Type B pancreatic cell (in vitro differentiated cells): ENCODE results near the gene FLAD1. TPM values are rescaled to one million over a fixed set of nuclear protein-coding genes. Genes with fewer than 3 reads are reported as not detected.

ENCODE experiments used
- DNase-seq: peaks from one replicate; pipeline ENCODE4 v3.0.0; 2021; ENCODE audit warnings: mixed read lengths; ENCODE audit not compliant: unreplicated experiment; ENCODE audit errors: extremely low spot score
- H3K27ac Mint-ChIP-seq: 2 replicates; pipeline ENCODE4 v1.8.0; 2021; ENCODE audit warnings: mild to moderate bottlenecking, mixed read lengths
- H3K27me3 Mint-ChIP-seq: 2 replicates; pipeline ENCODE4 v1.8.0; 2021; ENCODE audit warnings: mixed read lengths
- H3K36me3 Mint-ChIP-seq: 2 replicates; pipeline ENCODE4 v1.8.0; 2021; ENCODE audit warnings: mixed read lengths
- H3K4me1 Mint-ChIP-seq: one replicate; pipeline ENCODE4 v1.8.0; 2021; ENCODE audit warnings: mixed read lengths; ENCODE audit not compliant: unreplicated experiment
- H3K4me3 Mint-ChIP-seq: 2 replicates; pipeline ENCODE4 v1.8.0; 2021; ENCODE audit warnings: mild to moderate bottlenecking, mixed read lengths
- H3K9me3 Mint-ChIP-seq: 2 replicates; pipeline ENCODE4 v1.8.0; 2021; ENCODE audit warnings: mixed read lengths
- CTCF ChIP-seq: fragments of 200-600 bp; sonication (generic); conservative IDR thresholded peaks from 2 replicates; pipeline ENCODE4 v1.5.0; 2021; ENCODE audit warnings: antibody characterized with exemption, mild to moderate bottlenecking
- total RNA-seq: library from RNA; stranded (reverse); gene quantifications from 2 replicates; pipeline ENCODE4 v1.2.1, GENCODE V29; 2021; ENCODE audit warnings: low replicate concordance

Gene FLAD1
- total RNA-seq, 1 donor from 2014 or later, result 59.0 TPM

- Mint-ChIP-seq H3K27ac (peak overlapping the region; percentile 95), H3K9me3 (no peaks in the 10 kb centered on the region), H3K4me3 (peak overlapping the region; percentile 89), H3K27me3 (no peaks in the 10 kb centered on the region), H3K4me1 (peaks cover 39% of the 10 kb centered on the region), H3K36me3 (peaks cover 7% of the 10 kb centered on the region)
- no peak for TF ChIP-seq CTCF
- DNase-seq, result no peak
Measured at GRCh38 chr1:154971341-154971998, 11.7 kb upstream of the FLAD1 start.

- DNase-seq, result no peak
- Mint-ChIP-seq H3K27me3 (no peaks in the 10 kb centered on the region), H3K4me1 (peaks cover 43% of the 10 kb centered on the region), H3K4me3 (peak overlapping the region; percentile 83), H3K36me3 (peaks cover 7% of the 10 kb centered on the region), H3K9me3 (no peaks in the 10 kb centered on the region), H3K27ac (no peak overlapping the region)
- TF ChIP-seq CTCF, result no peak
Measured at GRCh38 chr1:154972213-154972516, 11.0 kb upstream of the FLAD1 start.

GRCh38 chr1:154972517-154973343, 10.4 kb upstream of the FLAD1 start:
- Mint-ChIP-seq H3K9me3 (no peaks in the 10 kb centered on the region), H3K36me3 (peaks cover 7% of the 10 kb centered on the region), H3K4me1 (peaks cover 42% of the 10 kb centered on the region), H3K27ac (no peak overlapping the region), H3K27me3 (no peaks in the 10 kb centered on the region), H3K4me3 (peak overlapping the region; percentile 83)
- TF ChIP-seq CTCF, result no peak
- DNase-seq, result no peak

GRCh38 chr1:154973344-154974101, 9.6 kb upstream of the FLAD1 start:
- Mint-ChIP-seq H3K27ac (no peak overlapping the region), H3K9me3 (no peaks in the 10 kb centered on the region), H3K4me3 (peak overlapping the region; percentile 83), H3K4me1 (peaks cover 37% of the 10 kb centered on the region), H3K36me3 (peaks cover 3% of the 10 kb centered on the region), H3K27me3 (no peaks in the 10 kb centered on the region)
- DNase-seq, result peak; percentile 94
- TF ChIP-seq CTCF, result peak; percentile 35

- no peak within 1 kb of the TSS for H3K4me3 Mint-ChIP-seq
- H3K9me3 Mint-ChIP-seq, result no peaks in the 10 kb centered on the region
- no peaks in the 10 kb centered on the region for H3K27me3 Mint-ChIP-seq
- peak; percentile 96 for DNase-seq
- H3K36me3 Mint-ChIP-seq, result peaks cover under 1% of the 10 kb centered on the region
- H3K4me1 Mint-ChIP-seq, result peaks cover 33% of the 10 kb centered on the region
- TF ChIP-seq CTCF, result no peak
- no peak within 1 kb of the TSS for H3K27ac Mint-ChIP-seq
Measured at GRCh38 chr1:154974102-154974807, 8.9 kb upstream of the FLAD1 start, which contains the start of gene CKS1B. TSS of gene CKS1B (plus strand) at chr1:154974681. CDS start at chr1:154974746, 65 bp downstream.
